Heart right ventricle (tissue), 16 donors: ENCODE measurements around the gene IL1A. TPM values are rescaled to one million over a fixed set of nuclear protein-coding genes. Genes with fewer than 3 reads are reported as not detected.

Experiments
- ATAC-seq, 8 donors: fragments of 200-7000 bp; cut with Tn5 transposase; one replicate each; pipeline ENCODE4 v1.9.1; 2020; ENCODE audit warnings: mild to moderate bottlenecking in 8 of 8, moderate library complexity in 8 of 8, moderate number of reproducible peaks in 1 of 8
- DNase-seq, 2 donors: peaks; one replicate each; pipeline ENCODE4 v3.0.0-alpha.2; 2020
- H3K27ac ChIP-seq, 10 donors: fragments of 200-600 bp; sonication (generic) in 2 of 10; one replicate each; pipeline versions ENCODE4 v1.5.0 to v1.8.0; 2020 to 2022; ENCODE audit warnings: mild to moderate bottlenecking in 3 of 10
- H3K27me3 ChIP-seq, 7 donors: fragments of 200-600 bp; one replicate each; pipeline ENCODE4 v1.8.0; 2021 to 2022; ENCODE audit warnings: mild to moderate bottlenecking in 2 of 7
- H3K36me3 ChIP-seq, 9 donors: fragments of 200-600 bp; sonication (generic) in 1 of 9; one replicate each; pipeline versions ENCODE4 v1.5.0 to v1.8.0; 2020 to 2022; ENCODE audit warnings: mild to moderate bottlenecking in 2 of 9
- H3K4me1 ChIP-seq, 9 donors: fragments of 200-600 bp; sonication (generic) in 1 of 9; one replicate each; pipeline versions ENCODE4 v1.5.0 to v1.8.0; 2020 to 2022; ENCODE audit warnings: mild to moderate bottlenecking in 4 of 9
- H3K4me3 ChIP-seq, 10 donors: fragments of 200-600 bp; sonication (generic) in 2 of 10; one replicate each; pipeline versions ENCODE4 v1.5.0 to v1.8.0; 2020 to 2022; ENCODE audit warnings: mild to moderate bottlenecking in 7 of 10, moderate library complexity in 2 of 10
- H3K9me3 ChIP-seq, 11 donors: fragments of 200-600 bp in 10 of 11; sonication (generic) in 2 of 11; one replicate each; pipeline versions ENCODE4 v1.5.0 to v1.8.0; 2013 to 2022; ENCODE audit warnings: mild to moderate bottlenecking in 2 of 11, control low read depth in 1 of 11, moderate library complexity in 1 of 11
- CTCF ChIP-seq, 9 donors: fragments of 200-600 bp; sonication (generic) in 2 of 9; IDR thresholded peaks; one replicate each; pipeline versions ENCODE4 v1.5.0 to v1.8.0; 2021 to 2022; ENCODE audit warnings: antibody characterized with exemption in 9 of 9, mild to moderate bottlenecking in 5 of 9, moderate library complexity in 1 of 9
- WGBS, 2 donors: extraction: QIAGEN DNeasy Blood & Tissue Kit; methylation state at CpG; one replicate each; pipeline ENCODE4 v1.1.7; 2013; ENCODE audit warnings: inconsistent platforms in 1 of 2; 5-methylcytosine and 5-hydroxymethylcytosine counted together
- intact Hi-C, 10 donors: fragments of 100-400 bp; cut with DNase I; formaldehyde crosslinking; loops; one replicate each; pipeline versions ENCODE4 v1.11.1 to v1.14.2; 2022
- polyA plus RNA-seq, 2 donors: library from polyadenylated mRNA; stranded (reverse); fragments of 200-250 nt; gene quantifications; one replicate each; pipeline ENCODE4 v1.2.3, GENCODE V29; 2013
- total RNA-seq, 10 donors: library from RNA; stranded (reverse); fragmentation: NEBNext Ultra II Directional in 3 of 10; extraction: Animal tissue kit (Norgen Biotek cat#: 25700) in 3 of 10; gene quantifications; one replicate each; pipeline versions ENCODE4 v1.2.1 to v1.2.4, GENCODE V29; 2021 to 2023
- donor health status: Arrhythmogenic right ventricular cardiomyopathy.
- donor health status: ischemic (EF 13 %, LVEDD 7.1; RV severe dilation, severe dysfunction).
- donor health status: healthy with polysubstance abuse.
- donor health status: DM: no; HTN: yes; CAD: no.
- donor health status: DM: no; HTN: no; CAD: no.
- donor health status: ischemic (EF 25% LVEDD 6.9; RV normal size, moderate dysfunction).
- donor health status: ischemic (EF 25% LVEDD 5.7; RV mildly dilated, moderate dysfunction).
- donor health status: healthy.
- donor health status: DM: yes; HTN: yes; CAD: no.
- donor health status: Ischemic cardiomyopathy.
- donor health status: ischemic (EF 35%, LVEDD 5.7; RV mildly dilated, moderate dysfunction).
- donor health status: nonischemic (EF 11% LVEDD 7.7; RV severe dilation, severe dysfunction).
- donor health status: DM: yes; HTN: yes; CAD: no.
- donor health status: PGD.
- donor health status: ischemic (EF 29% LVEDD 5.4; RV normal size, mild dysfunction).
- donor health status: nonischemic (EF 23%, LVEDD 6.1; RV moderate dilation, normal function).

Gene IL1A
- total and polyA plus RNA-seq, 12 donors, result 0.01 TPM; not detected in 11

GRCh38 chr2:112814278-112814677, 30.0 kb upstream of the IL1A start:
- Histone ChIP-seq H3K27ac (no peak overlapping the region), H3K9me3 (no peaks in the 10 kb centered on the region), H3K4me1 (peaks cover 0 to 46% (median 27%) of the 10 kb centered on the region in 9 donors), H3K36me3 (no peaks in the 10 kb centered on the region), H3K27me3 (no peaks in the 10 kb centered on the region), H3K4me3 (no peak overlapping the region)
- 71 to 73% methylated on average over 2 of the region's 2 CpGs for WGBS, 2 donors
- intact Hi-C loops, result loop anchor here in 2 of 10 donors (5.0 kb wide), 2 partner anchors 47 to 53 kb away; no protein-coding TSS in a partner anchor
- TF ChIP-seq CTCF (IDR thresholded peaks at IDR 0.05), result no peak
- no peak for DNase-seq
- no peak for ATAC-seq

GRCh38 chr2:112813280-112813966, 29.1 kb upstream of the IL1A start:
- intact Hi-C loops, result loop anchor here in 3 of 10 donors (2.0 to 5.0 kb wide), 3 partner anchors 46 to 55 kb away; no protein-coding TSS in a partner anchor
- ATAC-seq, result peak in 1 of 8 donors; percentile 19
- 73 to 74% methylated on average over 10 of the region's 10 CpGs for WGBS, 2 donors

GRCh38 chr2:112812318-112813267, 28.3 kb upstream of the IL1A start:
- intact Hi-C loops, result loop anchor here in 3 of 10 donors (2.0 to 5.0 kb wide), 3 partner anchors 45 to 56 kb away; no protein-coding TSS in a partner anchor
- peaks cover 0 to 39% (median 27%) of the 10 kb centered on the region in 9 donors for H3K4me1 ChIP-seq
- no peak overlapping the region for H3K4me3 ChIP-seq
- TF ChIP-seq CTCF (IDR thresholded peaks at IDR 0.05), result no peak
- peak overlapping the region in 6 of 10 donors; percentile 14 to 69 (median 41) for H3K27ac ChIP-seq
- no peaks in the 10 kb centered on the region for H3K36me3 ChIP-seq
- H3K27me3 ChIP-seq, result no peaks in the 10 kb centered on the region
- 59 to 63% methylated on average over 14 of the region's 14 CpGs for WGBS, 2 donors
- ATAC-seq (peak in 2 of 8 donors; percentile 31 to 67), DNase-seq (no peak)
- H3K9me3 ChIP-seq, result peaks cover 0 to 7% (median 0%) of the 10 kb centered on the region in 11 donors

More at GRCh38 chr2:112813280-112813966, 29.1 kb upstream of the IL1A start:
- Histone ChIP-seq H3K36me3 (no peaks in the 10 kb centered on the region), H3K9me3 (no peaks in the 10 kb centered on the region), H3K27me3 (no peaks in the 10 kb centered on the region), H3K4me1 (peaks cover 0 to 46% (median 27%) of the 10 kb centered on the region in 9 donors), H3K4me3 (no peak overlapping the region), H3K27ac (peak overlapping the region in 3 of 10 donors; percentile 5 to 14 (median 10))
- no peak for DNase-seq
- TF ChIP-seq CTCF (IDR thresholded peaks at IDR 0.05), result no peak

- peak; percentile 83 to 96 (median 88) for ATAC-seq
Measured at GRCh38 chr2:112811841-112812306, 27.6 kb upstream of the IL1A start.

More at GRCh38 chr2:112811841-112812306, 27.6 kb upstream of the IL1A start:
- H3K9me3 ChIP-seq, result peaks cover 0 to 13% (median 0%) of the 10 kb centered on the region in 11 donors
- no peak overlapping the region for H3K4me3 ChIP-seq
- TF ChIP-seq CTCF (IDR thresholded peaks at IDR 0.05), result no peak
- intact Hi-C loops, result loop anchor here in 3 of 10 donors (2.0 to 5.0 kb wide), 3 partner anchors 45 to 57 kb away; no protein-coding TSS in a partner anchor
- no peaks in the 10 kb centered on the region for H3K27me3 ChIP-seq
- no peaks in the 10 kb centered on the region for H3K36me3 ChIP-seq
- WGBS, 2 donors, result 40 to 54% methylated on average over 7 of the region's 7 CpGs
- DNase-seq, result peak in 1 of 2 donors; percentile 63
- peaks cover 0 to 35% (median 27%) of the 10 kb centered on the region in 9 donors for H3K4me1 ChIP-seq
- H3K27ac ChIP-seq, result peak overlapping the region in 7 of 10 donors; percentile 5 to 69 (median 41)
